Right atrium auricular region (tissue), 2 donors: ENCODE measurements around the gene HOPX. TPM values are rescaled to one million over a fixed set of nuclear protein-coding genes. Genes with fewer than 3 reads are reported as not detected.
"Not testable (repeated sequence)": the region's sequence is repeated elsewhere in the genome, so short reads cannot be mapped to it uniquely, and the experiment has no call there.

Source experiments
- DNase-seq: peaks from one replicate; pipeline ENCODE4 v3.0.0-alpha.2; 2019; ENCODE audit warnings: low spot score
- H3K27ac ChIP-seq, 2 donors: fragments of 200-600 bp; sonication (generic); 1 replicate in 1 of 2; 2 replicates in 1 of 2; pipeline ENCODE4 v1.5.1; 2016 to 2019
- H3K27me3 ChIP-seq, 2 donors: fragments of 200-600 bp; sonication (generic); one replicate each; pipeline versions ENCODE4 v1.5.1 to v1.6.0; 2017 to 2019
- H3K36me3 ChIP-seq: fragments of 200-600 bp; sonication (generic); one replicate; pipeline ENCODE4 v1.5.1; 2016
- H3K4me1 ChIP-seq, 2 donors: fragments of 200-600 bp; sonication (generic); one replicate each; pipeline versions ENCODE4 v1.5.1 to v1.6.0; 2017 to 2019
- H3K4me3 ChIP-seq, 2 donors: fragments of 200-600 bp; sonication (generic); 1 replicate in 1 of 2; 2 replicates in 1 of 2; pipeline ENCODE4 v1.5.1; 2017 to 2019; ENCODE audit warnings: mild to moderate bottlenecking in 1 of 2, moderate library complexity in 1 of 2
- H3K9me3 ChIP-seq, 2 donors: fragments of 200-600 bp; sonication (generic); one replicate each; pipeline ENCODE4 v1.5.1; 2019
- total RNA-seq, 2 donors: library from RNA; depleted of rRNA; stranded (reverse); fragments of >200 nt; gene quantifications; one replicate each; pipeline ENCODE4 v1.1.0, GENCODE V29; 2016
- TF ChIP-seq, protein P1 (sequence below), 2 donors: fragments of 200-600 bp; sonication (generic); IDR thresholded peaks; one replicate each; pipeline ENCODE4 v1.5.1; 2019; ENCODE audit warnings: antibody characterized with exemption in 2 of 2

HOPX gene
- total RNA-seq, 2 donors from 2014 or later: 7.8 to 203 TPM

DNA sequence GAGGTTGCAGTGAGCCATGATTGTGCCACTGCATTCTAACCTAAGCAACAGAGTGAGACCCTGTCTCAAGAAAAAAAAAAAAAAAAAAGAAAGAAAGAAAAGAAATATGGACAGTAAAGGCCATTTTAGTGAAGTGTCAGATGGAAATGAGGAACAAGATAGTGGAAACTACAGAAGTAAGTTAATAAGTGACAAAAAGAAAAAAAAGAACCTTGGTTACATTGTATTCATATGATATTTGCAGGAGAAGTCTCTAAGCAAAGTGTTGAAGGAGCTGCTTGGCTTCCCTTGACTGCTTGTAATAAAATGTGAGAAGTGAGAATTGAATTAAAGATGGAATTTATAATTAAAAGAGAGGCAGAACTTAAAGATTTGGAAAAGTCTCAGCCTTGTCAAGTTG is 73.2 kb downstream of the HOPX start:
- no peak overlapping the region for H3K27ac ChIP-seq
- no peaks in the 10 kb centered on the region for H3K27me3 ChIP-seq
- H3K4me1 ChIP-seq: no peaks in the 10 kb centered on the region
- no peak overlapping the region for H3K4me3 ChIP-seq
- no peaks in the 10 kb centered on the region for H3K36me3 ChIP-seq
- DNase-seq: no peak
- H3K9me3 ChIP-seq: no peaks in the 10 kb centered on the region
- TF ChIP-seq, protein P1, sequence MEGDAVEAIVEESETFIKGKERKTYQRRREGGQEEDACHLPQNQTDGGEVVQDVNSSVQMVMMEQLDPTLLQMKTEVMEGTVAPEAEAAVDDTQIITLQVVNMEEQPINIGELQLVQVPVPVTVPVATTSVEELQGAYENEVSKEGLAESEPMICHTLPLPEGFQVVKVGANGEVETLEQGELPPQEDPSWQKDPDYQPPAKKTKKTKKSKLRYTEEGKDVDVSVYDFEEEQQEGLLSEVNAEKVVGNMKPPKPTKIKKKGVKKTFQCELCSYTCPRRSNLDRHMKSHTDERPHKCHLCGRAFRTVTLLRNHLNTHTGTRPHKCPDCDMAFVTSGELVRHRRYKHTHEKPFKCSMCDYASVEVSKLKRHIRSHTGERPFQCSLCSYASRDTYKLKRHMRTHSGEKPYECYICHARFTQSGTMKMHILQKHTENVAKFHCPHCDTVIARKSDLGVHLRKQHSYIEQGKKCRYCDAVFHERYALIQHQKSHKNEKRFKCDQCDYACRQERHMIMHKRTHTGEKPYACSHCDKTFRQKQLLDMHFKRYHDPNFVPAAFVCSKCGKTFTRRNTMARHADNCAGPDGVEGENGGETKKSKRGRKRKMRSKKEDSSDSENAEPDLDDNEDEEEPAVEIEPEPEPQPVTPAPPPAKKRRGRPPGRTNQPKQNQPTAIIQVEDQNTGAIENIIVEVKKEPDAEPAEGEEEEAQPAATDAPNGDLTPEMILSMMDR (IDR thresholded peaks at IDR 0.05): no peak

DNA sequence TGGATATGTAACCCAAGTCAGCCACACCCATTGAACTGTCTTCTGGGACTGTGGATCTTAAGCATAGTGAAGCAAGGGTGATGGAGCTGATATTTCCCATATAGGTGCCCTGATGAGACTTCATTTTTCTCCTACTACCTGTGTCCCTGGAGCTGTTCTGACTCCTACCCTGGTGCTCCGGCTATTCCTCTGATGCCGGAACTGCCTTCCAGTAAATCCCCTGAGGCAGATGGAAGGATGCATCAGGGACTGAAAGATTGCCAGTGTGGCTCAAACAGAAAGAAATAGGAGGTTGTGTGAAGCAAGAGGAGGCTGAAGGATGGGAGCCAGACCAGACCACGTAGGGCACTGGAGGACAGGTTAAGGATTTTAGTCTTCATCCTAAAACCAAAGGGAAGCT is 74.7 kb downstream of the HOPX start:
- no peak for DNase-seq
- TF ChIP-seq, protein P1 (IDR thresholded peaks at IDR 0.05): no peak
- Histone ChIP-seq H3K9me3 (no peaks in the 10 kb centered on the region), H3K4me3 (no peak overlapping the region), H3K27me3 (no peaks in the 10 kb centered on the region), H3K27ac (no peak overlapping the region), H3K4me1 (no peaks in the 10 kb centered on the region), H3K36me3 (no peaks in the 10 kb centered on the region)

DNA sequence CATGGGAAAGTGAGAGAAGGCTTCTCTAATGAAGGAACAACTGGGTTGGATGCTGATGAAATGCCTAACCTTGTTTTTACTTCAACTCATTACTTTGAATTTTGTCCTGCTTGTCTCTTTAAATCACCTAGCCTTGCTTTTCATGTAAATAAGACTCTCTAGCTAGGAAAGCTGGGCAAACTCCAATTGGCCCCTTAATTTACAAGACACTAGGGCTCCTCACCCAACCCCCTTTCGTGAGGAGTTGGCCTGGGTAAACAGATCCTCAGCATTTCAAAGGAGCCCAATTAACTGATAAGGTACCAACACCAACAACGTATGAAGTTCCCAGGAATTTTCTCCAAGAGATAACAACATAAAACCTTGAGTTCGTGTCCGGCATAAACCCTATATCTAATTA is 75.6 kb downstream of the HOPX start:
- not testable (repeated sequence) for H3K27ac ChIP-seq, DNase-seq, H3K4me1 ChIP-seq, H3K27me3 ChIP-seq, H3K36me3 ChIP-seq, H3K9me3 ChIP-seq, H3K4me3 ChIP-seq

DNA sequence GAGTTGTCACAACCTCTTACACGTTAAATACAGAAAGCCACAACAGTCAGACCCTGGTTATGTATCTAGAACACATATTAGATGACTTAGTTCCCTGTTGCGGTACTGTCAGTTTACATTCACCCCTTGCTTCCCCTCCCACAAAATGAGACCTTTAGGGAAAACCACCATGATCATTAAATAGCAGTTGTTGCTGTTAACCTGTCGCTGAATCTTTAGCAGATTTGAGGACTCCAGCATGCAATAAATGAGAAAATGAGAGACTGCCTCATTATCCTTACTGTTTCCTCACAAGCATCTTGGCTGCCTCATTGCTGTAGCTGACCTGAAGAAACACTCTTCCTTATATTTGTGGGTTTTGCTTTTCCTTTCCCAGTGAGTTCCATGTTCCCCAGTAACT is 77.8 kb downstream of the HOPX start:
- Histone ChIP-seq H3K36me3 (no peaks in the 10 kb centered on the region), H3K27ac (no peak overlapping the region), H3K27me3 (no peaks in the 10 kb centered on the region), H3K4me3 (no peak overlapping the region), H3K9me3 (no peaks in the 10 kb centered on the region), H3K4me1 (no peaks in the 10 kb centered on the region)
- DNase-seq: no peak
- TF ChIP-seq, protein P1 (IDR thresholded peaks at IDR 0.05): no peak

Other genes starting within 250 kb of the HOPX start
- gene PPAT, start 245.7 kb downstream of the HOPX start, total RNA-seq: 1 to 10 TPM; 1.9 TPM
- 10 to 100 TPM; 13.5 to 15.7 TPM for gene PAICS, start 245.0 kb downstream of the HOPX start, total RNA-seq
- gene SRP72, start 213.7 kb downstream of the HOPX start, total RNA-seq: 10 to 100 TPM; 22.1 to 46.3 TPM
- not detected for gene ARL9, start 175.5 kb downstream of the HOPX start, total RNA-seq
- 10 to 100 TPM in 1 of 2 donors, under 1 TPM in 1; 0.93 to 14.7 TPM for gene SPINK2, start 140.4 kb upstream of the HOPX start, total RNA-seq
- 10 to 100 TPM; 25.4 to 27.8 TPM for gene REST, start 226.6 kb upstream of the HOPX start, total RNA-seq